KOPT-K1 (cell line): Measurements from ENCODE around the gene LUZP1.

ENCODE experiments used
- H3K27ac ChIP-seq: fragments of 200-600 bp; sonication (generic); 2 replicates; pipeline ENCODE4 v1.5.1; 2016; ENCODE audit warnings: antibody characterized with exemption, mild to moderate bottlenecking, low read depth, low read length; ENCODE audit not compliant: poor library complexity, severe bottlenecking
- H3K36me3 ChIP-seq: fragments of 200-600 bp; sonication (generic); 2 replicates; pipeline ENCODE4 v1.5.1; 2017; ENCODE audit warnings: antibody characterized with exemption, mild to moderate bottlenecking, low read length, moderate library complexity; ENCODE audit not compliant: insufficient read depth
- H3K9me3 ChIP-seq: fragments of 200-600 bp; sonication (generic); 2 replicates; pipeline ENCODE4 v1.5.1; 2017; ENCODE audit warnings: antibody characterized with exemption, low read length, mild to moderate bottlenecking; ENCODE audit not compliant: insufficient read depth, poor library complexity, severe bottlenecking

LUZP1 gene

GRCh38 chr1:23120383-23120782 is 48.3 kb downstream of the LUZP1 start:
- Histone ChIP-seq H3K9me3 (no peaks in the 10 kb centered on the region), H3K27ac (no peak overlapping the region), H3K36me3 (no peaks in the 10 kb centered on the region)

- Histone ChIP-seq H3K36me3 (no peaks in the 10 kb centered on the region), H3K9me3 (no peaks in the 10 kb centered on the region), H3K27ac (peak overlapping the region; percentile 48)
Observed at GRCh38 chr1:23118957-23119792, 49.5 kb downstream of the LUZP1 start.

GRCh38 chr1:23118407-23118806 is 50.2 kb downstream of the LUZP1 start:
- Histone ChIP-seq H3K27ac (no peak overlapping the region), H3K36me3 (no peaks in the 10 kb centered on the region), H3K9me3 (no peaks in the 10 kb centered on the region)

- Histone ChIP-seq H3K27ac (no peak overlapping the region), H3K36me3 (no peaks in the 10 kb centered on the region)
Observed at GRCh38 chr1:23116921-23117699, 51.5 kb downstream of the LUZP1 start.

GRCh38 chr1:23116216-23116836 is 52.3 kb downstream of the LUZP1 start:
- Histone ChIP-seq H3K9me3 (no peaks in the 10 kb centered on the region), H3K27ac (no peak overlapping the region), H3K36me3 (no peaks in the 10 kb centered on the region)

More at GRCh38 chr1:23116921-23117699, 51.5 kb downstream of the LUZP1 start:
- no peaks in the 10 kb centered on the region for H3K9me3 ChIP-seq

- no peaks in the 10 kb centered on the region for H3K36me3 ChIP-seq
- H3K9me3 ChIP-seq, result no peaks in the 10 kb centered on the region
- no peak overlapping the region for H3K27ac ChIP-seq
Observed at GRCh38 chr1:23114424-23115079, 54.1 kb downstream of the LUZP1 start.

GRCh38 chr1:23111600-23112535 is 56.8 kb downstream of the LUZP1 start:
- H3K27ac ChIP-seq, result no peak overlapping the region
- no peaks in the 10 kb centered on the region for H3K9me3 ChIP-seq
- peaks cover 19% of the 10 kb centered on the region for H3K36me3 ChIP-seq

GRCh38 chr1:23110391-23110790 is 58.3 kb downstream of the LUZP1 start:
- H3K9me3 ChIP-seq, result no peaks in the 10 kb centered on the region

GRCh38 chr1:23108918-23109533 is 59.6 kb downstream of the LUZP1 start:
- Histone ChIP-seq H3K36me3 (peaks cover 30% of the 10 kb centered on the region), H3K27ac (no peak overlapping the region), H3K9me3 (no peaks in the 10 kb centered on the region)

More at GRCh38 chr1:23110391-23110790, 58.3 kb downstream of the LUZP1 start:
- Histone ChIP-seq H3K27ac (no peak overlapping the region), H3K36me3 (peaks cover 26% of the 10 kb centered on the region)

GRCh38 chr1:23103001-23103889 is 65.4 kb downstream of the LUZP1 start:
- Histone ChIP-seq H3K9me3 (no peaks in the 10 kb centered on the region), H3K36me3 (peaks cover 21% of the 10 kb centered on the region), H3K27ac (no peak overlapping the region)

- no peaks in the 10 kb centered on the region for H3K9me3 ChIP-seq
- H3K36me3 ChIP-seq, result peaks cover 14% of the 10 kb centered on the region; the same call in 1 of the 2 replicates
- no peak overlapping the region for H3K27ac ChIP-seq
Observed at GRCh38 chr1:23102289-23102688, 66.4 kb downstream of the LUZP1 start.

GRCh38 chr1:23101887-23102286 is 66.8 kb downstream of the LUZP1 start:
- Histone ChIP-seq H3K36me3 (peaks cover 15% of the 10 kb centered on the region; the same call in 1 of the 2 replicates), H3K9me3 (no peaks in the 10 kb centered on the region), H3K27ac (no peak overlapping the region)
